GM21737 (cell line): Measurements from ENCODE around the gene TMEM200A.
"Not testable (repeated sequence)": the region's sequence is repeated elsewhere in the genome, so short reads cannot be mapped to it uniquely, and the experiment has no call there.

ENCODE experiments used
- ATAC-seq: cut with Tn5 transposase; IDR thresholded peaks from one replicate; pipeline ENCODE4 v1.9.1; 2021; ENCODE audit warnings: mild to moderate bottlenecking, moderate library complexity; ENCODE audit not compliant: unreplicated experiment

The TMEM200A gene

GRCh38 chr6:130365166-130366106, at the start of gene TMEM200A:
TMEM200A (plus strand) TSS chr6:130366017; CDS start chr6:130440423, 74,406 bp downstream.
- peak; percentile 83 for ATAC-seq

GRCh38 chr6:130320908-130321307, 44.9 kb upstream of the TMEM200A start:
- no peak for ATAC-seq

- ATAC-seq = no peak
These were observed 43.0 kb upstream of the TMEM200A start for GRCh38 chr6:130322673-130323268.

GRCh38 chr6:130324657-130325056, 41.2 kb upstream of the TMEM200A start:
- ATAC-seq = no peak

GRCh38 chr6:130326496-130326895, 39.3 kb upstream of the TMEM200A start:
- ATAC-seq = no peak

GRCh38 chr6:130337534-130337933, 28.3 kb upstream of the TMEM200A start:
- ATAC-seq = no peak

- not testable (repeated sequence) for ATAC-seq
These were observed 19.5 kb upstream of the TMEM200A start for GRCh38 chr6:130346324-130346723.

- ATAC-seq = no peak
These were observed 11.5 kb upstream of the TMEM200A start for GRCh38 chr6:130354322-130354721.

GRCh38 chr6:130355572-130355971, 10.2 kb upstream of the TMEM200A start:
- ATAC-seq = no peak

- ATAC-seq = no peak
These were observed 8.4 kb upstream of the TMEM200A start for GRCh38 chr6:130357436-130357835.

- ATAC-seq = no peak
These were observed 6.1 kb upstream of the TMEM200A start for GRCh38 chr6:130359736-130360135.

- ATAC-seq = no peak
These were observed 3.7 kb upstream of the TMEM200A start for GRCh38 chr6:130362128-130362527.

- ATAC-seq = no peak
These were observed 1.5 kb upstream of the TMEM200A start for GRCh38 chr6:130364224-130364780.

- ATAC-seq = peak; percentile 31
These were observed 539 bp downstream of the TMEM200A start for GRCh38 chr6:130366107-130367005.

GRCh38 chr6:130367767-130368166, 1.9 kb downstream of the TMEM200A start:
- no peak for ATAC-seq

- ATAC-seq = no peak
These were observed 2.8 kb downstream of the TMEM200A start for GRCh38 chr6:130368576-130368975.

GRCh38 chr6:130369831-130370230, 4.0 kb downstream of the TMEM200A start:
- no peak for ATAC-seq

- no peak for ATAC-seq
These were observed 6.2 kb downstream of the TMEM200A start for GRCh38 chr6:130371921-130372420.

GRCh38 chr6:130372786-130373185, 7.0 kb downstream of the TMEM200A start:
- no peak for ATAC-seq

- no peak for ATAC-seq
These were observed 8.2 kb downstream of the TMEM200A start for GRCh38 chr6:130373992-130374391.

GRCh38 chr6:130376936-130377335, 11.1 kb downstream of the TMEM200A start:
- ATAC-seq = no peak
